OCI-M1 (cell line): ENCODE data around the gene RANBP17.
"Not testable (repeated sequence)": the region's sequence is repeated elsewhere in the genome, so short reads cannot be mapped to it uniquely, and the experiment has no call there.

ENCODE experiments used
- DNase-seq: peaks from one replicate; lab custom pipeline; 2025; lab: John Stamatoyannopoulos, UW

The RANBP17 gene

DNA sequence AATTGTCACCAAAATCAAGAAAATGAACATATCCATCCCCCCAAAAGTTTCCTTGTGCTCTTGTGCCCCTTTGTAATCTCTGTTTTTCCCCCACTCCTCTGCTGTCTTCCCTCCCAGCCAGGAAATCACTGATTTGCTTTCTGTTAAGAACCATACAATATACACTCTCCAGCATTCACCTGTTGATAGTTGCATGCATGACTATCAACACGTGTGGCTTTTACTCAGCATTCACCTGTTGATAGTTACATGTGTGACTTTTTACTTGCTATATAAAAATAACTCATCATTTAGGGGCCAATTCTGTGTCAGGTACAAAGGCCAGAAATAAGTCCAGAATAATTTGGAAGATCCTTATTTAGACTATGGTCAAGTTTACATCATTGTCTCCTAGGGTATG, 6.0 kb downstream of the RANBP17 start:
- no peak for DNase-seq

DNA sequence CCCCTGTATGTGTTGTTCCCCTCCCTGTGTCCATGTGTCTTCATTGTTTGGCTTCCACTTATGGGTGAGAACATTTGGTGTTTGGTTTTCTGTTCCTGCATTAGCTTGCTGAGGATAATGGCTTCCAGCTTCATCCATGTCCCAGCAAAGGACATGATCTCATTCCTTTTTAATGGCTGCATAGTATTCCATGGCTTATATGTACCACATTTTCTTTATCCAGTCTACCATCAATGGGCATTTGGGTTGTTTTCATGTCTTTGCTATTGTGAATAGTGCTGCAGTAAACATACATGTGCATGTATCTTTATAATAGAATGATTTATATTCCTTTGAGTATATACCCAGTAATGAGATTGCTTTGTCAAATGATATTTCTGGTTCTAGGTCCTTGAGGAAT, 8.6 kb downstream of the RANBP17 start:
- not testable (repeated sequence) for DNase-seq

DNA sequence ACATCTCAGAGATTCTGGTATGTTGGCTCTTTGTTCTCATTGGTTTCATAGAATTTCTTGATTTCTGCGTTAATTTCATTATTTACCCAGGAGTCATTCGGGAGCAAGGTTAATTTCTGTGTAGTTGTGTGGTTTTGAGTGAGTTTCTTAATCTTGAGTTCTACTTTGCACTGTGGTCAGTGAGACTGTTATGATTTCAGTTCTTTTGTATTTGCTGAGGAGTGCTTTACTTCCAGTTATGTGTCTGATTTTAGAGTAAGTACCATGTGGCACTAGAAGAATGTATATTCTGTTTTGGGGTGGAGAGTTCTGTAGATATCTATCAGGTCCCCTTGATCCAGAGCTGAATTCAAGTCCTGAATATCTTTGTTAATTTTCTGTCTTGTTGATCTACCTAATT, 12.2 kb downstream of the RANBP17 start:
- no peak for DNase-seq

DNA sequence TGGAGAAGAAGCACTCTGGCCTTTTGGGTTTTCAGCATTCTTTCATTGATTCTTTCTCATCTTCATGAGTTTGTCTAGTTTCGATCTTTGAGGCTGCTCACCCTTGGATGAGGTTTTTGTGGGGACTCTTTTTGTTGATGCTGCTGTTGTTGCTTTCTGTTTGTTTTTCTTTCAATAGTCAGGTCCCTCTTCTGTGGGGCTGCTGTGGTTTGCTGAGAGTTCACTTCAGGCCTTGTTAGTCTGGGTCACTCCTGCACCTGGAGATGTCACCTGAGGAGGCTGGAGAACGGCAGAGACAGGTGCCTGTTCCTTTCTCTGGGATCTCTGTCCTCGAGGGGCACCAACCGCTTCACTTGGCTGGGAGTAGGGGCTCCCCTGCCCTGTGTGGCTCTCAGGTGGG, 14.0 kb downstream of the RANBP17 start:
- no peak for DNase-seq

DNA sequence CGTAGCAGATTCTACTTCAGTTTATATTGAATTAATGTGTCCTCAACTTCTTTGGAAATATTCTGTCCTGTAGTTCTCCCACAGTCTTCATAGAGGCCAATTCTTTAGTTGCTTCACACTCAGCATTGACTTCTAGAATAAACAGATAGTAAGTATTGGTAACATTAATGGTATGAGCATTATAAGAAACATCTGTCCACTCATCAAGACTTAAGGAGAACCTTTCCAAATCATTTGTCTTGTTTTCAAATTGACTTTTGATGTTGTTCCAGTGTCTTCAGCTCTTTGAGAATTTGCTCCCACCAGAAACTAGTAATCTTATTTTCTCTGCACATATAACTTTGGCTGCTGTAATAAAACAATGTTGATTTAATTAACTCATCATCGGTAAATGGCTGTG, 18.3 kb downstream of the RANBP17 start:
- DNase-seq, result no peak

DNA sequence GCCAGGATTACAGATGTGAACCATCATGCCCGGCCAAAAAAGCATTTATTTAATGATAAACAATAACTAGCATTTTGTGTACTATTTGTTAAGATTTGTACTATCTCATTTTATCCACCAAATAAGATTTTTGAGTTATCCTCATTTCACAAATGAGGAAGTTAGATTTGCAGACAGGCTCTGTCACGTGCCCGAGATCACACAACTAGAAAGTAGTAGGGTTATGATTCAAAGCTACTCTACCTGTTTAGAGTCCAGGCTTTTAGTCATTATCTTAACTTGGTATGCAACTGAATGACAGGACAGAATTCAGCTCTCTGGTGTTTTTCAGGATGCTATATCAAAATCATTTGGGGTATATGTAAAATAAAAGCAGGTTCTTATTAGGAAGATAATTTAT, 20.5 kb downstream of the RANBP17 start:
- no peak for DNase-seq

DNA sequence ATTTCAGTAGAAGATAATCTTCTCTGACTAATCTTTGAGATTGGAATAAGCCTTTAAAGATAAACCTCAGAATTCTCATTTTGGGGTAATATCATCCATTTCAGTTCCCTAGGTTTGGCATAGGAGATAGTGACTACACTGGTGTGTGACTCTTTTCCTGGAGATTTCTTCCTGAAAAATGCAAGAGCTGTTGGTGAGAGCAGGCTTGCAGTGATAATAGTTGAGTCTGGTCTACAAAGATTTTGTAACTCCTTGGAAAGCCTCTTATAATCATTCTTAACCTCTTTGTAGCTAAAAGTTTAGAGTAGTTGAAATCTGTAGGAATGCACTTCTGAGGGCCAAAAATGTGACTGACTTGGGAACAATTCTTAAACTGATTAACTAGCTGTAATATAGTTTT, 23.4 kb downstream of the RANBP17 start:
- DNase-seq, result no peak

DNA sequence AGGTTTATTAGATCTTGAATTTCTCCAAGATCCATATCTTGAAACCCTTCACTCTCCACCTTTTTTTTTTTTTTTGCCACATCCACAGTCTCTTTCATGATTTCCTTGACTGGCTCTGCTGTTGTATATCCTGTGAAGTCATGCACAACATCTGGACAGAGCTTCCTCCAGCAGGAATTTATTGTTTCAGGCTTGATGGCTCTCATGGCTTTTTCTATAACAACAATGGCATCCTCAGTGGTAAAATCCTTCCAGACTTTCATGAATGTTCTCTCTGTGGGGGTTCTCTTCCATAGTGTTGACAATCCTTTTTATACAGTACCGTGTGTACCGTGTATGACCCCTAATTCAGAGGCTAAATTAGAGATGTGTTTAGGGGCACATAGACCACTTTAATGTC, 24.0 kb downstream of the RANBP17 start:
- no peak for DNase-seq

DNA sequence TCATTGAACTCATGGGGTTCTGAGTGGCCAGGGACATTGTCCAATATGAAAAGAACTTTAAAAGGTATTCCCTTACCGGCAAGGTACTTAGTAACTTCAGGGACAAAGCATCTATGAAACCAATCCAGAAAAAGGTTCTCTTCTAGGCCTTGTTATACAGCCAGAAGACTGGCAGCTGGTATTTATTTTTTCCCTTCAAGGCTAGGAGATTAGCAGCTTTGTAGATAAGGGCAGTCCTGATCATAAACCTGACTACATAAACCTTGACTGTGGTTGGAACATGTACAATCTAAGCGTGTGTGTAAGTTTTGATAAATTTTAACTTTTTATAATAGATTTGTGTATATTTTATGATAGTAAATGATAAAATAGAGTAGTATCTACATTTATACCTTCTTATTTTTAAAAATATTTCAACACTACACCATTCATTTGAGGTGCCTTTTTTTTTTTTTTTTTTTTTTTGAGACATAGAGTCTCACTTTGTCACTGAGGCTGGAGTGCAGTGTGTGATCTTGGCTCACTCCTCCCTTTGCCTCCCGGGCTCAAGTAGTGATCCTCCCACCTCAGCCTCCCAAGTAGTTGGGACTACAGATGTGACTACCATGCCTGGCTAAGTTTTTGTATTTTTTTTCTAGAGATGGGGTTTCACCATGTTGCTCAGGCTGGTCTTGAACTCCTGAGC, 24.5 kb downstream of the RANBP17 start:
- no peak for DNase-seq

DNA sequence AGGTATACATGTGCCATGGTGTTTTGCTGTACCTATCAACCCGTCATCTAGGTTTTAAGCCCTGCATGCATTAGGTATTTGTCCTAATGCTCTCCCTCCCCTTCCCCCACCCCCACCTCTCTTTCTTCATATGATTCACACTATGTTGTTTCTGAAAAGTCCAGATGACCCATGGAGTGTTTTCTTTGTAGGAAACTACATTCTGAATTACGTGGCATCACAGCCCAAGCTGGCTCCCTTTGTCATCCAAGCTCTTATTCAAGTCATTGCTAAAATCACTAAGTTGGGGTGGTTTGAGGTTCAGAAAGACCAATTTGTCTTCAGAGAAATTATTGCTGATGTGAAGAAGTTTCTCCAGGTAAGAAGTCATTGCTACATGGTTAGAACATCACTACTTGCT, 30.4 kb downstream of the RANBP17 start:
- DNase-seq, result no peak

DNA sequence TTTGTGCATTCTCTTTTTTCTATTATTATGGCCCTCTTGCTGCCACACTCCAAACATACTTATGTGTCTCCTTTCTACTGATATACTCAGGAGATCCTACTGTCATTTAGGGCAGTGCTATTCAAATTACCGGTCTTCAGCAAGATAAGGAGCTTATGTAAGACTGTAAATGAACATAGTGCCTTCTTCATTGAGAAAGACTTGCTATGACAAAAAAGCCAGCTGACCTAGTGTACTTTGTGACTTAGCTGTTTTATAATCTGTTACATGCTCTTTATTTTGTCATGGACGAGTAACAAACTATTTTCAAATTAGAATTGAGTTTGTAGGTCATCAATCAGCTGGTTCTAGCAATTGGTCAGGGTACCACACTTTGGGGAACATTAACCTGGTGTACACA, 32.8 kb downstream of the RANBP17 start:
- no peak for DNase-seq

DNA sequence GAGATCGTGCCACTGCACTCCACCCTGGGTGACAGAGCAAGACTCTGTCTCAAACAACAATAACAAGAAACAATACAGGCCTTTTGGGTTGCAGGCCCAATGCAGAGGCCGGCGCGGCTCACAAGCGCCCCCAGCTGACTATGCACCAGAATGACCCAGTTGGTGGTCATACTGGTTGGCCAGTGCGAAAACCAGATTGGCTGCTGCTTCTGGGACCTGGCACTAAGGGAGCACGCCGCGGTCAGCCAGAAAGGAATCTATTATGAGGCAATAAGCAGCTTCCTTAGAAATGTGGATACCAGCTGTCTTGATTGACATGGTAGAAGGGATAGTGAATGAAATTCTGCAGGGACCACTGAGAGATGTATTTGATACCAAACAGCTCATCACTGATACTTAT, 35.0 kb downstream of the RANBP17 start:
- peak; percentile 5 for DNase-seq

DNA sequence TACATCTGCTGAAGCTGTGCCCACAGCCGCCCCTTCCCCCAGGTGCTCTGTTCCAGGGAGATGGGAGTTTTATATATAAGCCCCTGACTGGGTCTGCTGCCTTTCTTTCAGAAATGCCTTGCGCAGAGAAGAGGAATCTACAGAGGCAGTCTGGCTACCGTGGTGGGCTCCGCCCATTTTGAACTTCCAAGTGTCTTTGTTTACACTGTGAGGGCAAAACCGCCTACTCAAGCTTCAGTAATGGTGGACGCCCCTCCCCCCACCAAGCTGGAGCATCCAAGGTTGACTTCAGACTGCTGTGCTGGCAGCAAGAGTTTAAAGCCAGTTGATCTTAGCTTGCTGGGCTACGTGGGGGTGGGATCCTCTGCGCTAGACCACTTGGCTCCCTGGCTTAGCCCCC, 41.3 kb downstream of the RANBP17 start:
- DNase-seq, result no peak

DNA sequence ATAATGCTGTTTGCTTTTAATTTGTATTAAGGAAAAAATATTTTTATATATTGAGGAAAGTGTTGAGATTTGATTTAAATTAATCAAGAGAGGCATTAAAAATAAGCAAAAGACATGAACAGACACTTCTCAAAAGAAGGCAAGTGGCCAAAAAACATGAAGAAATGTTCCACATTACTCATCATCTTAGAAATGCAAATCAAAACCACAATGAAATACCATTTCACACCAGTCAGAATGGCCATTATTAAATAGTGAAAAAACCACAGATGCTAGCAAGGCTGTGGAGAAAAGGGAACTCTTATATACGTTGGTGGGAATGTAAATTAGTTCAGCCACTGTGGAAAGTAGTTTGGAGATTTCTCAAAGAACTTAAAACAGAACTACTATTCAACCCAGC, 45.9 kb downstream of the RANBP17 start:
- DNase-seq, result no peak

DNA sequence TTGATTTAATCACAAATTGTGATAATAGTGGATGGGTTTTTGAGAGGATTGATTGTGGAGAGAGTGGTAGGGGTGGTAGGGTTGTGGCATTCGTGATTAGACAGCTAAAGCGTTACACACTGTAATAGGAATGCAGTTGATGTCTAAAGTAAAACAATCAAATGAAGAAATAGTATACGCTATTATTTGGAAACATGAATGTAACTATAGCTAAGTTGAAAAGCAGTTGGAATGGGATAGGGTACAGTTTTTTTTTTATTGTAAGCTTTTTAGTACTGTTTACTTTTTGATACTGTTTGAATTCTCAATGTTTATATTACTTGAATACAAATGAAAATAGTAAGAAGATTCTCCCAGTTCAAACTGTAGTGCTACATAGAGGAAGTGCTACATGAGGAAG, 51.8 kb downstream of the RANBP17 start:
- no peak for DNase-seq

DNA sequence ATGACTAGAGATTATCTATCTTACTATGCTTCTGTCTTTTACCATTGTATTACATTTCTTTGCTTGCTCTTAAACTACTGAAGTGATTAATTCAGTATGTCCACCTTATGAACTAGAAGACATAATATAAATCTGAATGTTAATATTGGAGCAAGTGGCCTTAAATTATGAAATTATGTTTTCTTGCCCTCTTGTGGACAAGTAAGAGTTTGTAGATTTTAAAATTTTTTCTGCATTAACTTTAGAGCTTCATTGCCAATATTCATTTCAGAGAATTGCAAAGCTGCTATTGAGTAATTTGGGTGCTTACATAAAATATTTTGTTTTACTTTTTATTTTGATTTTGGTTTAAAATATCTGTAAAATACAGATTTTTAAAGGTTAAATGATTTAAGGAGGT, 55.3 kb downstream of the RANBP17 start:
- peak; percentile 4 for DNase-seq

DNA sequence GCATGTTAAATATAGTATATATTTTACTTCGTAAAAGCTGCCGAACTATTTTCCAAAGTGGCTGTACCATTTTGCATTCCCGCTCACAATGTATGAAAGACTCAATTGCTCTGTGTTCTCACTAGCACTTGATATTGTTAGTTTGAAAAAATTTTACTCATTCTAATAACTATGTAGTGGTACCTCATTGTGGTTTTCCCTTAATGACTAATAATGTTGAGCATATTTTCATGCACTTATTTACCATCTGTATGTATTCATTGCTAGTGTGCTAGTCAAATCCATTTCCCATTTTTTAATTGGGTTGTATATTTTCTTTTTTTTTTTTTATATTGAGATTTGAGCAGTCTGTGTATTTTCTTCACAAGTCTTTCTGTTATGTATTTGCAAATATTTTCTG, 58.4 kb downstream of the RANBP17 start:
- no peak for DNase-seq

DNA sequence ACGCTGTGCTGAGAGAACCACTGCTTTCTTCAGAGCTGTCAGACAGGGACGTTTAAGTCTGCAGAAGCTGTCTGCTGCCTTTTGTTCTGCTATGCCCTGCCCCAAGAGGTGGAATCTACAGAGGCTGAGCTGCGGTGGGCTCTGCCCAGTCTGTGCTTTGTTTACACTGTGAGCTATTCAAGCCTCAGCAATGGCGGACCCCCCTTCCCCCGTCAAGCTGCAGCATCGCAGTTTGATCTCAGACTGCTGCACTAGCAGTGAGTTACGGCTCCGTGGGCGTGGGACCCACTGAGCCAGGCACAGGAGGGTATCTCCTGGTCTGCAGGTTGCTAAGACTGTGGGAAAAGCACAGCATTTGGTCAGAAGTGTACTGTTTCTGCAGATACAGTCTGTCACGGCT, 60.5 kb downstream of the RANBP17 start:
- not testable (repeated sequence) for DNase-seq

DNA sequence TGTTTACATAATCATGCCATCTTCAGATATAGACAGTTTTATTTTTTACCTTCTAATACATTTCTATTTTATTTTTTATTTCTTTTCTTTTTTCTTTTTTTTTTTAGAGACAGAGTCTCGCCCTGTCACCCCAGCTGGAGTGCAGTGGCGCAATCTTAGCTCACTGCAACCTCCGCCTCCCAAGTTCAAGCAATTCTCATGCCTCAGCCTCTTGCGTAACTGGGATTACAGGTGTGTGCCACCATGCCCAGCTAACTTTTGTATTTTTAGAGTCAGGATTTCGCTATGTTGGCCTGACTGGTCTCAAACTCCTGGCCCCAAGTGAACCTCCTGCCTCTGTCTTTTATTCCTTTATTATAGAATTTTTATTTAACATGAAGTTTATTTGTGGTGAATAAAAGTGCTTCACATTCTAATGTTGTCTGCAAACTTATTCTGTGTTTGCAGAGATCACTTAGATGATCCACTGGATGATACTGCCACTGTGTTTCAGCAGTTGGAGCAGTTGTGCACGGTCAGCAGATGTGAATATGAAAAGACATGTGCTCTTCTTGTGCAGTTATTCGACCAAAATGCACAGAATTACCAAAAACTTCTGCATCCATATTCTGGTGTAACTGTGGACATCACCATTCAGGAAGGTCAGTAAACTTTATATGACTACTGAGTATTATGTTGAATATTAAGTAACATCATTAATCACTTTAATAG, 62.2 kb downstream of the RANBP17 start:
- no peak for DNase-seq

DNA sequence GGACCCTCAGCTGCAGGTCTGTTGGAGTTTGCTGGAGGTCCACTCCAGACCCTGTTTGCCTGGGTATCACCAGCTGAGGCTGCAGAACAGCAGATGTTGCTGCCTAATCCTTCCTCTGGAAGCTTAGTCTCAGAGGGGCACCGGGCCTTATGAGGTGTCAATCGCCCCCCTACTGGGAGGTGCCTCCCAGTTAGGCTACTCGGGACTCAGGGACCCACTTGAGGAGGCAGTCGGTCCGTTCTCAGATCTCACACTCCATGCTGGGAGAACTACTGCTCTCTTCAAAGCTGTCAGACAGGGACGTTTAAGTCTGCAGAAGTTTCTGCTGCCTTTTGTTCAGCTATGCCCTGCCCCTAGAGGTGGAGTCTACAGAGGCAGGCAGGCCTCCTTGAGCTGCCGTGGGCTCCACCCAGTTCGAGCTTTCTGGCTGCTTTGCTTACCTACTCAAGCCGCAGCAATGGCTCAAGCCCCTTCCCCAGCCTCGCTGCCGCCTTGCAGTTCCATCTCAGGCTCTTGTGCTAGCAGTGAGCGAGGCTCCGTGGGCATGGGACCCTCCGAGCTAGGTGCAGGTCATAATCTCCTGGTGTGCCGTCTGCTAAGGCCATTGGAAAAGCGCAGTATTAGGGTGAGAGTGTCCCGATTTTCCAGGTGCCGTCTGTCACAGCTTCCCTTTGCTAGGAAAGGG, 73.9 kb downstream of the RANBP17 start:
- DNase-seq, result not testable (repeated sequence)

DNA sequence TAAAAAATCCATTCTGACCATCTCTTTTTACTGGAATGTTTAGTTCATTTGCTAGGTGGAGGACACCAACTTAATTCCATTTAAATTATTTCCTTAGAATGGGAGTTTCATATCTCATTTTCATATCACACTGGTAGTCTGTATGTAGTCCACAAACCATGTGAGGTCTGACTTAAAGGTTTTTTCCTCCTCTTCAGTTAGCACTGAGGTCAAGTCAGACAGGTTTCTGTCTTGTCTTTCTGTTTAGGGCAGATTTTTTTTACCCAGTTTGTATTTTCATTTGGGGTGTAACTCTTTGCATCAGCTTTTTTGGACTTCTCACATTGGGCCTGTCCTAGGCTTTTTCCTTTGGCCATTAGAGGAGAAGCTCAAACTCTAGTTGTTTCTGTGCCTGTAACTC, 75.3 kb downstream of the RANBP17 start:
- DNase-seq, result no peak

DNA sequence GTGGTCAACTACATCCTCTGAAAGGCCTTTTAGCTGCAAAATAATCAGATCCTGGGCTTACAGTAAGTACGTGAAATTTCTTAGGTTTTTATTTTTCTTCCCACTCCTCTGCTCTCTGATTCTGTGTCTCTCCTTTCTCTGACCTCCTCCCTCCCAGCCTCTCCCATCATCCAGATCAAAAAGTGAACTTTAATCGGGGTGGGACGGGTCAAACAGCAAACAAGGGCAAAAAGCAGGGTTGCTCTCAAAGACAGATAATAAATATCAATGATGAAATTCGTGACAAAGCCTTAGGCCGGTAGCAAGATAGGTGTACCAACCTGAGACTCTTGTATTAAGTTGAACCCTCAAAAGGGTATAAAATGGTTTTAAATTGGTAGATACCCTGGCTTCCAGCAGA, 76.1 kb downstream of the RANBP17 start:
- DNase-seq, result no peak

DNA sequence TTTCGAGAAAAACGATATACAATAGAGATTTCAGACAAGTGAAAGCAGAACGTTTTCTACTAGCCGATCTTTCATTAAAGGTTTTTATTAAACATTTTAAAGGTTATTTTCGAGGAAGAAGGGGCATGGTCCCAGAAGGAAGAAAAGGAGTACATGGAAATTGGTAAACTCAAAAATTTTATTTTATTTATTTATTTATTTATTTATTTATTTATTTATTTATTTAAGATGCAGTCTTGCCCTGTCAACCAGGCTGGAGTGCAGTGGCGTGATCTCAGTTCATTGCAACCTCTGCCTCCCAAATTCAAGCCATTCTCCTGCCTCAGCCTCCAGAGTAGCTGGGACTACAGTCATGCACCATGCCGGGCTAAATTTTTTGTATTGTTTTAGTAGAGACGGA, 77.4 kb downstream of the RANBP17 start:
- no peak for DNase-seq
